Measurements from ENCODE around the gene AADACL4. TPM values are rescaled to one million over a fixed set of nuclear protein-coding genes. Genes with fewer than 3 reads are reported as not detected.

AADACL4 gene
- total RNA-seq, 1 donor from 2014 or later: 0.31 TPM

DNA sequence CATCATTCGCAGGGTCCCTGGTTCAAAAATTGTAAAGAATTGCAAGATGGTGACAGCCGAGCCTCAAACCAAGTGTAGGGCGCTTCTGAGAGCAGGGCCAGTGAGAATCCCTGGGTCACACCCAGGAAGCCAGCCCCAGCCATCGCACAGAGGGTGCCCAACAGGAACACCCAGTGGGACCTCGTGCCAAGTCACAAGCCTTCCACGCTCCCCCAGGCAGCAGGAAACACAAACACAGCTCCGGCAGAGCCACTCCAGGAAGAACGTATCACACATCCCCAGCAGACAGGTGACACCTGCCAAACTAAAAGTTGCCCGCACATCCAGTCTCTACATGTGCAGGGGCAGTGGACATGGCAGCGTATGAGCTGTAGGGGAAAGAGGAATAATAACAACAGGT, 46.1 kb upstream of the AADACL4 start:
- Mint-ChIP-seq H3K9me3 (no peaks in the 10 kb centered on the region), H3K4me3 (peak overlapping the region; percentile 48), H3K27ac (peak overlapping the region; percentile 96), H3K27me3 (ENCODE audit: low read depth) (no peaks in the 10 kb centered on the region), H3K4me1 (peaks cover 90% of the 10 kb centered on the region), H3K36me3 (peaks cover 12% of the 10 kb centered on the region)
- TF ChIP-seq CTCF (IDR thresholded peaks at IDR 0.05; ENCODE audit: unreplicated experiment): no peak
- DNase-seq (ENCODE audit: low spot score in 2 of 2, unreplicated experiment in 2 of 2): no peak

- peaks cover 91% of the 10 kb centered on the region for H3K4me1 Mint-ChIP-seq
- peak overlapping the region; percentile 48 for H3K4me3 Mint-ChIP-seq
- H3K27me3 Mint-ChIP-seq (ENCODE audit: low read depth): no peaks in the 10 kb centered on the region
- DNase-seq (ENCODE audit: low spot score in 2 of 2, unreplicated experiment in 2 of 2): no peak
- H3K36me3 Mint-ChIP-seq: peaks cover 7% of the 10 kb centered on the region
- H3K27ac Mint-ChIP-seq: peak overlapping the region; percentile 96
- H3K9me3 Mint-ChIP-seq: no peaks in the 10 kb centered on the region
- TF ChIP-seq CTCF (IDR thresholded peaks at IDR 0.05; ENCODE audit: unreplicated experiment): no peak
These were observed 44.9 kb upstream of the AADACL4 start for GRCh38 chr1:12598974-12599373.

DNA sequence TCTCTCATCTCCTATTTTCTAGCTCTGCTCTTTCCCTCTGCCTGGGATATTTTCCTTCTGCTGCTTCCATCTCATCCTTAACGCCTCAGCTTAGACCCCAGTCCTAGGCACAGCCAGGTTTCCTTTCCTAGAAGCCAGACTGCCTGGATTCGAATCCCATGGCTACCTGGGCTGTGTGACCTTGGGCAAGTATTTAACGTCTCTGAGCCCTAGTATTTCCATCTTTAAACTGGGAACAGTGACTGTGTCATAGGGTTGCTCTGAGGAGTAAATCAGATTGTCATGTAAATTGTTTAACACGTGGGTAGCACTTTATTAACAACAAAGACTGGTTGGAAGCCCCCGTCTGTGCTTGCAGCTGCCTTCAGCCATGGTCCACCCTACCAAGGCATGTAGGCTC, 44.2 kb upstream of the AADACL4 start:
- no peak for TF ChIP-seq CTCF (IDR thresholded peaks at IDR 0.05; ENCODE audit: unreplicated experiment)
- Mint-ChIP-seq H3K4me3 (peak overlapping the region; percentile 48), H3K4me1 (peaks cover 91% of the 10 kb centered on the region), H3K9me3 (no peaks in the 10 kb centered on the region), H3K27me3 (ENCODE audit: low read depth) (no peaks in the 10 kb centered on the region), H3K36me3 (peaks cover 10% of the 10 kb centered on the region), H3K27ac (peak overlapping the region; percentile 96)
- DNase-seq (ENCODE audit: low spot score in 2 of 2, unreplicated experiment in 2 of 2): no peak

GRCh38 chr1:12600335-12600734, 43.5 kb upstream of the AADACL4 start:
- no peak for TF ChIP-seq CTCF (IDR thresholded peaks at IDR 0.05; ENCODE audit: unreplicated experiment)
- DNase-seq (ENCODE audit: low spot score in 2 of 2, unreplicated experiment in 2 of 2): no peak
- Mint-ChIP-seq H3K27ac (peak overlapping the region; percentile 96), H3K4me3 (peak overlapping the region; percentile 48), H3K9me3 (no peaks in the 10 kb centered on the region), H3K27me3 (ENCODE audit: low read depth) (no peaks in the 10 kb centered on the region), H3K36me3 (peaks cover 10% of the 10 kb centered on the region), H3K4me1 (peaks cover 92% of the 10 kb centered on the region)

DNA sequence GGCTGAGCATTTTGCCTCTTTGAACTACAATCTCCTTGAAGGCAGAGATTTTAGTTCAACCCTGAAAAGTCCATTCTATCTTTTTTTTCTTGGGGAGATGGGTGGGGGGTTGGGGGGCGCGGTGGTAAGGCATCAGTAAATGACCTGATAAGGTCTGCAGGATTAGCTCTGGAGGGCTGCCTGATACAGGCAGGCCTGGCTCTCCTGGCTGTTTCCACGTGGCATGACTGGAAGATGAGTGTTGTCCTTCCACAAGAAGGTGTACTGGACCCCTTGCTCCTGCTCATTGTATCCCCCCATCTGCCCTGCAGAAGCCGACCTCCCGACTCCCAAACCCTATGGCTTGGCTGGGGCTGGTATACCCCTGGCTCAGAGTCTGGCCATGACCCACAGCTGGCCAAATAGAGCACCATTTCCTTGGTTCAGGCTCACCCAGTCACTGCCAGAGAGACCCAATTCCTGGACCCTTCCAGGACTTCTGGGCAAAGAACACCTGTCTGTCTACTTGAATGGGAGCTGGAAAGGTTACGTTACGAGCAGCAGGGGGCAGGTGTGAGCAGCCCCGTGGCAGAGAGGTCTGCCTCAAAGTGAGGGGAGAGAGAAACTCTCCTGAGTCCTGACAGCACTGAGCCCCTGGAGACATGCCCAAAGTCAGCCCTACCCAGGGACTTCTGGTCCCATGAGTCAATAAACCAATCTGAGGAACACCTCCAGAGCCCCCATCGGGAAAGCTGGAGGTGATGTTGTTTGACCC, 42.8 kb upstream of the AADACL4 start:
- peak overlapping the region; percentile 96 for H3K27ac Mint-ChIP-seq
- H3K9me3 Mint-ChIP-seq: no peaks in the 10 kb centered on the region
- peak; percentile 54 for TF ChIP-seq CTCF (IDR thresholded peaks at IDR 0.05; ENCODE audit: unreplicated experiment)
- H3K36me3 Mint-ChIP-seq: peaks cover 15% of the 10 kb centered on the region
- H3K4me1 Mint-ChIP-seq: peaks cover 96% of the 10 kb centered on the region
- peak overlapping the region; percentile 48 for H3K4me3 Mint-ChIP-seq
- H3K27me3 Mint-ChIP-seq (ENCODE audit: low read depth): no peaks in the 10 kb centered on the region
- DNase-seq (ENCODE audit: low spot score in 2 of 2, unreplicated experiment in 2 of 2): no peak

Measured in mesothelial cell of epicardium (in vitro differentiated cells).